Upper lobe of left lung (tissue), 4 donors: ENCODE data around the gene ADSS1.

Experiments
- POLR2A ChIP-seq, 4 donors: fragments of 450-650 bp; IDR thresholded peaks; one replicate each; pipeline ENCODE4 v1.5.1; 2016 to 2017; ENCODE audit warnings: antibody characterized with exemption in 4 of 4, mild to moderate bottlenecking in 2 of 4
- POLR2AphosphoS5 ChIP-seq, 2 donors: sonication (generic); formaldehyde crosslinking; IDR thresholded peaks; one replicate each; pipeline ENCODE4 v1.5.1; 2017; ENCODE audit warnings: antibody characterized with exemption in 2 of 2
- TF ChIP-seq, protein P1 (sequence below), 6 experiments: fragments of 450-650 bp in 4 of 6; fragments of 200-600 bp in 2 of 6; sonication (generic) in 2 of 6; IDR thresholded peaks; one replicate each; pipeline ENCODE4 v1.5.1; 2016 to 2019; ENCODE audit warnings: antibody characterized with exemption in 6 of 6

GRCh38 chr14:104723651-104724406, at the start of gene ADSS1:
- TF ChIP-seq, protein P1, sequence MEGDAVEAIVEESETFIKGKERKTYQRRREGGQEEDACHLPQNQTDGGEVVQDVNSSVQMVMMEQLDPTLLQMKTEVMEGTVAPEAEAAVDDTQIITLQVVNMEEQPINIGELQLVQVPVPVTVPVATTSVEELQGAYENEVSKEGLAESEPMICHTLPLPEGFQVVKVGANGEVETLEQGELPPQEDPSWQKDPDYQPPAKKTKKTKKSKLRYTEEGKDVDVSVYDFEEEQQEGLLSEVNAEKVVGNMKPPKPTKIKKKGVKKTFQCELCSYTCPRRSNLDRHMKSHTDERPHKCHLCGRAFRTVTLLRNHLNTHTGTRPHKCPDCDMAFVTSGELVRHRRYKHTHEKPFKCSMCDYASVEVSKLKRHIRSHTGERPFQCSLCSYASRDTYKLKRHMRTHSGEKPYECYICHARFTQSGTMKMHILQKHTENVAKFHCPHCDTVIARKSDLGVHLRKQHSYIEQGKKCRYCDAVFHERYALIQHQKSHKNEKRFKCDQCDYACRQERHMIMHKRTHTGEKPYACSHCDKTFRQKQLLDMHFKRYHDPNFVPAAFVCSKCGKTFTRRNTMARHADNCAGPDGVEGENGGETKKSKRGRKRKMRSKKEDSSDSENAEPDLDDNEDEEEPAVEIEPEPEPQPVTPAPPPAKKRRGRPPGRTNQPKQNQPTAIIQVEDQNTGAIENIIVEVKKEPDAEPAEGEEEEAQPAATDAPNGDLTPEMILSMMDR (IDR thresholded peaks at IDR 0.05) = peak; percentile 94 to 98 (median 96)
- TF ChIP-seq POLR2A (IDR thresholded peaks at IDR 0.05) (peak in 1 of 4 donors; percentile 53), POLR2AphosphoS5 (IDR thresholded peaks at IDR 0.05) (no peak)
